ENCODE data around the gene BAHCC1.

Gene BAHCC1

DNA sequence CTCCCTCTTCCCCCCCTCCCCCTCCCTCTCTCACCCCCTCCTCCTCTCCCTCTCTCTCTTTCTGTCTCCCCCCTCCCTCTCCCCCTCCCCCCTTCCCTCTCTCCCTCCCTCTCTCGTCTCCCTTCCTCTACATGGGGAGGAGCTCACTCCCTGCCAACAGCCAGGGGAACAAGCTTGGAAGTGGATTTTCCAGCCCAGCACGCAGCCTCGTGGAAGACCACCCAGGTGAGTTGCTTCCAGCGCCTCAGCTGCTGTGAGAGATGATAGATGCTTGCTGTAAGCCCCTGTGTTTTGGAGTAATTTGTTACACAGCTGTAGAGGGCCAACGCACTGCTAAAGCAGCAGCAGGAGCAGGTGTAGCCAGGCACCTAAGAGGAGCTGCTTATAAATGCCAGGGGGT is 96.5 kb downstream of the BAHCC1 start:
- no peak overlapping the region for H3K27ac ChIP-seq
- no peak for DNase-seq (ENCODE audit: low spot score)

GRCh38 chr17:81492202-81492601 is 96.9 kb downstream of the BAHCC1 start:
- Histone ChIP-seq H3K27ac (no peak overlapping the region), H3K4me3 (no peak overlapping the region)
- no peak for DNase-seq (ENCODE audit: low spot score)
- TF ChIP-seq, protein P1, sequence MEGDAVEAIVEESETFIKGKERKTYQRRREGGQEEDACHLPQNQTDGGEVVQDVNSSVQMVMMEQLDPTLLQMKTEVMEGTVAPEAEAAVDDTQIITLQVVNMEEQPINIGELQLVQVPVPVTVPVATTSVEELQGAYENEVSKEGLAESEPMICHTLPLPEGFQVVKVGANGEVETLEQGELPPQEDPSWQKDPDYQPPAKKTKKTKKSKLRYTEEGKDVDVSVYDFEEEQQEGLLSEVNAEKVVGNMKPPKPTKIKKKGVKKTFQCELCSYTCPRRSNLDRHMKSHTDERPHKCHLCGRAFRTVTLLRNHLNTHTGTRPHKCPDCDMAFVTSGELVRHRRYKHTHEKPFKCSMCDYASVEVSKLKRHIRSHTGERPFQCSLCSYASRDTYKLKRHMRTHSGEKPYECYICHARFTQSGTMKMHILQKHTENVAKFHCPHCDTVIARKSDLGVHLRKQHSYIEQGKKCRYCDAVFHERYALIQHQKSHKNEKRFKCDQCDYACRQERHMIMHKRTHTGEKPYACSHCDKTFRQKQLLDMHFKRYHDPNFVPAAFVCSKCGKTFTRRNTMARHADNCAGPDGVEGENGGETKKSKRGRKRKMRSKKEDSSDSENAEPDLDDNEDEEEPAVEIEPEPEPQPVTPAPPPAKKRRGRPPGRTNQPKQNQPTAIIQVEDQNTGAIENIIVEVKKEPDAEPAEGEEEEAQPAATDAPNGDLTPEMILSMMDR (IDR thresholded peaks at IDR 0.05): no peak

More for the DNA sequence above, 96.5 kb downstream of the BAHCC1 start:
- TF ChIP-seq, protein P1 (IDR thresholded peaks at IDR 0.05): no peak
- no peak overlapping the region for H3K4me3 ChIP-seq

- no peak overlapping the region for H3K27ac ChIP-seq
- TF ChIP-seq, protein P1 (IDR thresholded peaks at IDR 0.05): no peak
- no peak for DNase-seq (ENCODE audit: low spot score)
- no peak overlapping the region for H3K4me3 ChIP-seq
Measured at GRCh38 chr17:81492706-81493105, 97.4 kb downstream of the BAHCC1 start.

- DNase-seq (ENCODE audit: low spot score): no peak
- no peak overlapping the region for H3K27ac ChIP-seq
- no peak overlapping the region for H3K4me3 ChIP-seq
- TF ChIP-seq, protein P1 (IDR thresholded peaks at IDR 0.05): no peak
Measured at GRCh38 chr17:81493198-81494038, 98.2 kb downstream of the BAHCC1 start.

DNA sequence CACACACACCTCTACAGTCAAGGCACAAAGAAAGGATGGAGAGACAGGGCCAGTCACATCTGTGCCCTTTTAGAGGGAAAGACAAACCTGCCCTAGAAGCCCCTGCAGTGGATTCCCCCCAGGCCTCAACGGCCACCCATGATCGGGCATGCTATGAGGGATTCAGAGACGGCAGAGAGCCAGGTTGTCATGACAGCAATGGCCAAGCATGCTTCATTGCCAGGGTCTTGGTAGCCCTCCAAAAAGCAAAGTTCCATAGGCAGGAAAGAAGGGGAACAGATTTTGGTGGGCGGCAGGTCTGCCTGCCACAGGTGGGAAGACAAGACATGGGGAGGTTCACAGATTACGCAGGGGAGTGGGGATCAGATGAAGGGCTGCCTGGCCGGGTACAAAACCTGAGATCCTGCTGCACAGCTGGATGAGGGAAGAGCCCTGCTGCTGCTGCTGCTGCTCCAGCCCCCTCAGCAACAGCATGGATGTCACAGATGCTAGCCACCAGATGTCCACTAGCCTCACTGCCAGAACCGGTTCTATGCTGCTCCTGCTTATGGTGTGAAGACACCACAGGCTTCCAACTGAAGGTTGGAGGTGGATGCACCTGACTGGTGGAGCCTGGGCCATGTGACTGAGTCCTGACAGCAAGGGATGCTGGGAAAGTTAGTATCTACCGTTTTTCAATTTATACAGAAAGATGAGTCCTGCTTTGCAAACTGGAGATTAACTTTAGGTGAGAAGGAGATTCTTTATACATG is 99.5 kb downstream of the BAHCC1 start:
- DNase-seq (ENCODE audit: low spot score): no peak
- TF ChIP-seq, protein P1 (IDR thresholded peaks at IDR 0.05): no peak
- no peak overlapping the region for H3K27ac ChIP-seq
- H3K4me3 ChIP-seq: no peak overlapping the region

GRCh38 chr17:81498953-81499600 is 103.8 kb downstream of the BAHCC1 start:
- no peak overlapping the region for H3K4me3 ChIP-seq

More at GRCh38 chr17:81498953-81499600, 103.8 kb downstream of the BAHCC1 start:
- no peak overlapping the region for H3K27ac ChIP-seq
- TF ChIP-seq, protein P1 (IDR thresholded peaks at IDR 0.05): no peak
- DNase-seq (ENCODE audit: low spot score): no peak
